Measurements from ENCODE around the gene JDP2. TPM values are rescaled to one million over a fixed set of nuclear protein-coding genes. Genes with fewer than 3 reads are reported as not detected.
"Not testable (repeated sequence)": the region's sequence is repeated elsewhere in the genome, so short reads cannot be mapped to it uniquely, and the experiment has no call there.

JDP2 gene
- total RNA-seq, 4 donors from 2014 or later: 59.7 to 141 (median 78.4) TPM

DNA sequence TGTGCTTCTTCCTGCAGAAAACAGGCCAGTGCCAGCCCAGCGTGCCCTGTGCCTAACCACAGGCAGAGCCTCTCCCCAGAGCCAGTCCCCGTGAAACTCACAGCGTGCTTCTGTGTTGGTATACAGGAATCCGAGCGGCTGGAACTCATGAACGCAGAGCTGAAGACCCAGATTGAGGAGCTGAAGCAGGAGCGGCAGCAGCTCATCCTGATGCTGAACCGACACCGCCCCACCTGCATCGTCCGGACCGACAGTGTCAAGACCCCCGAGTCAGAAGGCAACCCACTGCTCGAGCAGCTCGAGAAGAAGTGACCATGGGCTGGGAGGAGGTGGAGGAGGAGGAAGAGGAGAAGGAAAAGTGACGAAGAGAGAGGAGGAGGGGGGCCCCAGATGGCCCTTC lies 41.3 kb downstream of the JDP2 start:
- no peak for ATAC-seq (ENCODE audit: low FRiP score)
- TF ChIP-seq, protein P1, sequence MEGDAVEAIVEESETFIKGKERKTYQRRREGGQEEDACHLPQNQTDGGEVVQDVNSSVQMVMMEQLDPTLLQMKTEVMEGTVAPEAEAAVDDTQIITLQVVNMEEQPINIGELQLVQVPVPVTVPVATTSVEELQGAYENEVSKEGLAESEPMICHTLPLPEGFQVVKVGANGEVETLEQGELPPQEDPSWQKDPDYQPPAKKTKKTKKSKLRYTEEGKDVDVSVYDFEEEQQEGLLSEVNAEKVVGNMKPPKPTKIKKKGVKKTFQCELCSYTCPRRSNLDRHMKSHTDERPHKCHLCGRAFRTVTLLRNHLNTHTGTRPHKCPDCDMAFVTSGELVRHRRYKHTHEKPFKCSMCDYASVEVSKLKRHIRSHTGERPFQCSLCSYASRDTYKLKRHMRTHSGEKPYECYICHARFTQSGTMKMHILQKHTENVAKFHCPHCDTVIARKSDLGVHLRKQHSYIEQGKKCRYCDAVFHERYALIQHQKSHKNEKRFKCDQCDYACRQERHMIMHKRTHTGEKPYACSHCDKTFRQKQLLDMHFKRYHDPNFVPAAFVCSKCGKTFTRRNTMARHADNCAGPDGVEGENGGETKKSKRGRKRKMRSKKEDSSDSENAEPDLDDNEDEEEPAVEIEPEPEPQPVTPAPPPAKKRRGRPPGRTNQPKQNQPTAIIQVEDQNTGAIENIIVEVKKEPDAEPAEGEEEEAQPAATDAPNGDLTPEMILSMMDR (IDR thresholded peaks at IDR 0.05): no peak
- no peak for DNase-seq (ENCODE audit: low spot score)

DNA sequence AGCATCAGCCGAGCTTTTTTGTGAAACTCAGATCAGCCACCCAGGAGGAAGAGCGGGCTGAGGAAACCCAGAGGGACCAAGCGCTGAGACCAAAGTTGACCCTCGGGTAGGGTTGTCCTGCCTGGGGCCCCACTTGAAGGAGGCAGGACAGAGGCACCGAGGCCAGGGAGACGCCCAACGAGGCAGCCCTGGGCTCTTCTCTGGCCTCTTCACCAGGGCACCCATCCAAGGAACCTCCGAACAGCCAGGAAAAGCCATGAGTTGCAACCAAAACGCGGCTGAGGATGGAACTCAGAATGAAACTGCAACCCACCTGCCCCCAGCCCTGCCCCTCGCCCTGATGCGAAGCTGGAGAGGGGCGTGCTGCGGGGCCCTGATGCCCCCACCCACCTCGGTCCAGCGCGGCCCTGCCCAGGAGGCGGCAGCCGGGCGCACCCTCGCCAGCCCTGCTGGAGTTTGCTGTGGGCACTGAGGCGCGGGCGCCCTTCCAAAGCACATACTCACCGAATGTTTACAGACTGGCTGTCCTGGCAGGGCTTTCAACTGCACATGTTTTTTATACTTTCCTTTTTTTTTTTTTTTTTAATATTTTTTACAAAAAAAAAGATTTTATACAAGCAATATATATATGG lies 41.9 kb downstream of the JDP2 start:
- TF ChIP-seq, protein P1 (IDR thresholded peaks at IDR 0.05): no peak
- DNase-seq (ENCODE audit: low spot score) (no peak), ATAC-seq (ENCODE audit: low FRiP score) (no peak)

DNA sequence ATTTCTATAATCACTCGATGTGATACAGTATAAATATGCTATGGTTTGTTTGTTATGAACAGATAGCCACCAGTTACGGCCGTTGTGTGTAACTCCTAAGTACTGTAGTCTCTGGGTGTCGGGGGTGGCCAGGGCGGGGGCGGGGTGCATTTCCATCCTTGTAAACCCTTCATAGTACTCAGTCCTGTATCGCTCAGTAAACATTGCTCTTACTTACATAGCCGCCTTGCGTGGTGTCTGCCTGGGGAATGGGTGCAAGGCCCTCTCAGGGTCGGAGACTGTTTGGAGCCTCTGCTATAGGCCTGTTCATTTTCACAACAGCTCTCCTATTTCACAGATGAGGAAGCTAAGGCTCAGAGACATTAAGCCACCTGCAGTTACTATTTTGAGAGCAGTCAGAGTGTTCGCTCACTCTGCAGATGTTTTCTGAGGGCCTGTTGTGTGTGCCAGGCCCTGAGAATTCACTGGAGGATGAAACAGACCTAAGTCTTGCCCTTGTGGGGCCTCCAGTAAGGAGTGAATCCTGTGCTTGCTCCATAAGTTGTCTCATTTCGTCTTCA lies 42.5 kb downstream of the JDP2 start:
- DNase-seq (ENCODE audit: low spot score) (no peak), ATAC-seq (ENCODE audit: low FRiP score) (no peak)

DNA sequence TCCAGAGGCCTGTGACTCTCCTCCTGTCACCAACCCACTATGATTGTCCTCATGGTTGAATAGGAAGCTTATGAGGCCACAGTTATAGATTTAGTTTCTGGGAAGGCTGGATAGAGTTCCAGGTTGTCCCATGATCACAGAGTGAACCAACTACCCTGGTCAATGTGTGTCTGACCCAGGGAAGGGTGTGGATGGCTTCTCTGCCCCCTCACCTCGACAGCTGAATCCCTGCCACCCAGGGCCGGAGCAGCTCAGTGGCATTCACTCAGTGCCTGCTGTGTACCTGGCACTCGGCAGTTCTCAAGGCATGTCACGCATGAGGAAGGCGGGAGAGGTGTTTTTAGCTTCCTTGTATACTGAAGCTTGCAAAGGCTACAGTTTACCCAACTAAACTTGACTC lies 43.2 kb downstream of the JDP2 start:
- no peak for ATAC-seq (ENCODE audit: low FRiP score)
- TF ChIP-seq, protein P1 (IDR thresholded peaks at IDR 0.05): no peak
- no peak for DNase-seq (ENCODE audit: low spot score)

More for the DNA sequence above, 42.5 kb downstream of the JDP2 start:
- TF ChIP-seq, protein P1 (IDR thresholded peaks at IDR 0.05): no peak

DNA sequence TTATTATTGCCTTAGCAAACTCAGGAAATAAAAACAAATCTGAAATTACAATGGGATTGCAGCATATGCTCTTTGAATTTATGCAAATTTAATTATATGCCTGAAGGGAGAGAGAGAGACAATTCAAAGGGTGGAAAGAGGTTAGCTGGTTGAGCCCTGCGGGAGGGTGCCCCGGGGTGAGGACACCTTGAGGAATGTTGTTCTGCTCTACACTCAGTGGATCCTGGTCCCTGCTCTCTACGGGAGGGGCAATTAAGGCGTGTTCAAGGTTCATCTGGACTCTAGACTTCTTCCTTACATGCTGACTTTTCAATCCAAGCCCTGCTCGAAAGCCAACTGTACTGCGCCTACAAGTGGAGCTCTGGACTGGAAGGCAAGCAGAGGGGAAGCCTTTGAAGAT lies 46.3 kb downstream of the JDP2 start:
- not testable (repeated sequence) for DNase-seq (ENCODE audit: low spot score); ATAC-seq (ENCODE audit: low FRiP score)

DNA sequence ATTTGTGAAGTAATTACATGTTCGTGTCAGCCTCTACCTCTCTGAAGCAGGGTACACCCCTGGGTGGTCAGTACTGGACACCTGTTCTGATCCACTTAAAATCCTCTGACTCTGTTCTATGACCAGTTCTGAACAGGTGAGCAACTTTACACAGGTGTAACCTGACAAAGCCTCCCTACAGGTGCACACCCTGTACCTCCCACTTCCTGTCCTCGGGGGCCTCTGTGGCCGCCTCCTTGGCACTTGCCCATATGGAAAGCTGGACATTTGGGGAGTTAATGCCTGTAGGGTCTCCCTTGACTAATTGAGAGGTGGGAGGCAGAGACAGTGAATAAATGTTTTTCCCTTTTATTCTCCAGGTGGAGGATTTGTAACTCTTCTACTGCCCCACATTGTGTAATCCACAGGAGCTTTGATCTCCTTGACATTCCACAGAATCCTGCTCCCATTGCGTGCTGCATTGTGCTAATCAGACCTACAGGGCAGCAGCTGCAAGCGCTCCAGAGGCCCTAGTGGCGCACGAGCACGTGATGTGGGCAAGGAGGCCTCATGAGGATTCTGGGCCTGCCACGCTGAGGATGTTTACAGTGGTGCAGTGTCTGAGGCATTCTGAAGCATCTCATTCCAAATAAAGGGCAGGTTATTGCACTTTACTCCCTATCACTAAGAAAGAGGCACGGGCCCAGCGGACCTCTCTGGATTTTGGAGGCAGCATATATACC lies 48.6 kb downstream of the JDP2 start:
- ATAC-seq (ENCODE audit: low FRiP score): peak; percentile 27

DNA sequence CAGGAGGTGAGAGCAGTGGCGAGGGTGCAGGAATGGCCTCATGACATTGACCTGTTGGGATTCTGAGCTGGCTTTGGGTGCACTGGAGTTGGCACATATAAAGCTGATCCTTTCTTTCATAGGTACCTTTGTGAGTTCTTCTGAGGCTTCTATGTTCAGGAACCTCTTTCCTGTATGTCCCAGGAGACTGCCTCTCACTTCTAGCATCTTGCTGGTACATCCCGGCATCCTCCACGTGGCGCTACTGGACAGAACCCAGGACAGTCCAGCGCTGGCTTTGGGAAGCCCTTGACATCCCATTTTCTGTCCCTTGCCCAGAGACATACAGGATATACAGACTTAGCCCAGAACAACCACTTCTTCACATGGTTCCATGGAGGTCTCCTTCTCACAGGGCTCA lies 50.1 kb downstream of the JDP2 start:
- ATAC-seq (ENCODE audit: low FRiP score): no peak
- no peak for DNase-seq (ENCODE audit: low spot score)
- TF ChIP-seq, protein P1 (IDR thresholded peaks at IDR 0.05): no peak

More for the DNA sequence above, 48.6 kb downstream of the JDP2 start:
- TF ChIP-seq, protein P1 (IDR thresholded peaks at IDR 0.05): no peak
- DNase-seq (ENCODE audit: low spot score): no peak
